SIG-M5 treated with dmso at 0.1 percent for 504 hours (cell line): Measurements from ENCODE around the gene MSANTD3.
"Not testable (repeated sequence)": the region's sequence is repeated elsewhere in the genome, so short reads cannot be mapped to it uniquely, and the experiment has no call there.

Source experiments
- DNase-seq: peaks from one replicate; lab custom pipeline; 2025; ENCODE audit not compliant: unreplicated experiment; lab: John Stamatoyannopoulos, UW

Gene MSANTD3

DNA sequence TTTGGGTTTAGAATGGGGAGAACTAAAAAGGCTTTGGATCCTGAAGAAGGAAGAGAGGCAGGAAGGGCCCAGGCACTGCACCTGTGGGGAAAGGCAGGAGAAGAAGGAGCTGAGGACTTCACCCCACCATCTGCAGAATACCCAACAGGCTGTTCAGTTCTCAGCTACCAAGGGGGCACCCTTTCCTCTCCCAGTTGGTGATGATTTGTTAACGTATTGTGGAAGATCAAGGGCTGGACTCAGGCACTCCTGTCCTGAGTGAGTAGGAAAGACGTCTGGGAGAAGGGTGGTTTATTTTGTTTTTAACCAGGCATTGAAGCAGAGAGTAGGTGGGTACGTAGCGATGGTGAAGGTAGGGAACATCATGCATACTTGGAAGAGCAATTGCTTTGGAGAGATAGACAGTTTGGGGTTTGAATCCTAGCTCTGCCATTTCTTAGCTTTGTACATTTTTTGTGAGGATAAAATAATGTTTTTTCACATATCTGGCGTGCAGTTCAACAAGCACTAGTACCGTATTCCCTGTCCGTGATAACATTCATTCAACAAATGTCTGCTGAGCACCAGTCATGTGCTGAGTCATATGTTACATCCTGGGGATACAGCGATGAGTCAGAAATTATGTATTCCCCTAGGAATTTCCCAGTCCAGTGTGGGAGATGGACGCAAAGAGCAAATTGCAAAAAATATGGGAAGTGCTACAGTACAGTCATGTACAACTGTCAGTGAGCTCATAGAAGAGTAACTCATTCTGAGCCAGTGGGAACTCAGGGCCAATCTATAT is 2.1 kb downstream of the MSANTD3 start:
- DNase-seq: no peak

DNA sequence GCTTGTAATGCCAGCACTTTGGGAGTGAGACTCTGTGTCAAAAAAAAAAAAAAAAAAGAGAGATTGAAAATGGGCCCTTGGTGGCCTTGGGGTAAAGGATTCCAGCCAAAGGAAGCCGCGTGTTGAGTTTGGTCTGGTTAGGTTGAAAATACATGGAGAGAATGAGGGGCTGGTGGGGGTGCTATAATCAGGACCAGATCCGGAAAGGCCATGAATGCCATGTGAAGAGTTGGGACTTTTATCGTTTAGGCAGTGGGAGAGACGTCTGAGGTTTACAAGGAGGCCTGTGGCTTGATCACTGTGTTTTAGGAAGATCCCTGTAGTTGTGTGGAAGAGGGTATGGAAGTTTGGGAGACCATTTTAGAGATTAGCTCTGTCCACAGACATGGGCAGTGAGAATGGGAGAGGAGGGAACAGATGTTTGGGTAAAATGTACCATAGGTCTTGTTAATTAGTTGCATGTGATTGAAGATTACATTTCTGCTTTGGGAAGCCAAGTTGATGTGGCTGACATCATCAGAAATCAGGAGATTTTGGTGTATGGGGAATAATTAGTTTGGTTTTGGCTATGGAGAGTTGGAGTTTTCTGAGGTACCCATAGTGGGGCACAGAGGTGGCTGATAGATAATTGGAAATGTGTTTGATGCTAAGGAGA is 3.5 kb downstream of the MSANTD3 start:
- no peak for DNase-seq

DNA sequence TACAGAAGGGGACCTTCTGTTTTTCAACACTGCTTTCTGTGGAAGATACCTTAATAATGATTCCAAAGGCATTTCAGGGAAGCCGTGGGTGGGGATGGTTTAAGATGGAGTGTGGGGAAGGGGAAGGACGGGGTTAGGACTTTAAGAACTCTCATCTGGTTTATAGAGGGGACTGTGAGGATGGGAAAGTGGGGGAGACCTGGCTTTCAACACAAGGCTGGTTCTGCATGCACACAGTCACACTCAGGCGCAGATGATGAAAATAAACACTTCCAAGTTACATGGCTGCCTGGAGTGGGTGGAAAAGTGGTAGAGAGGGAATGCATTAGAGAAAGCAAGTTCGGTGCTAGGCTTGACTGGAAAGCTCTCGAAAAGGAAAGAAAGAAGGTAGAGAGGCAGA is 4.9 kb downstream of the MSANTD3 start:
- no peak for DNase-seq

DNA sequence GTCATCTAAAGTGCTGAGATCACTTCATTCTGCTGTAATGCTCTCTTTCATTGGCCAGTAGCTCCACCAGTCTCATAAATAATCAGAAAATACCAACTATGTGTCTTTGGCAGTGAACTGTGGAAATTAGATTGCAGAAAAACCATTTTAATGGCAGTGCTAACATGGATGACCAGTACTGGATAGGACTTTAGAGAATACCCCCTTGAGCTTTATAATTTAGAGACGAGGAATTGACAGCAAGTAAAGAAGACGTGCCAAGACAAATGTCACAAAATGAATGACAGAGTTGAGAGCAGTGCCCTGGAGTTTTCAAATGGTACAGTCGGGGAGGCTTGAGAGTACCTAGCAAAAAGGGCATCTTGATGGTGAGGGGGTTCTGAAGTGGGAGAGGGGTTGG is 5.8 kb downstream of the MSANTD3 start:
- DNase-seq: no peak

DNA sequence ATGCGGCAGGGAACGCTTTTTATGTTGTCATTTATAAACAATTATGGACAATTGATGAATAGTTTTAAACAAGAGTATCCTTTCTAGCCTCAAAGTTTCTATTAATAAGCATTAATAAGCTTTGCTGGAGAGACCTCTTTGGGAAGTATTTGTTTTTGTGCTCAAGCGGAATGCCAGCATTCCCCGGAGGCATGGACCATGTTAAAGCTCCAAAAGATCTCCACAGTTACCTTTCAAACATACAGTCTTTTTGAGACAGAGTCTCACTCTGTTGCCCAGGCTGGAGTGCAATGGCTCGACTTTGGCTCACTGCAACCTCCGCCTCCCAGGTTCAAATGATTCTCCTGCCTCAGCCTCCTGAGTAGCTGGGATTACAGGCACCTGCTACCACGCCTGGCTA is 9.6 kb downstream of the MSANTD3 start:
- DNase-seq: no peak

DNA sequence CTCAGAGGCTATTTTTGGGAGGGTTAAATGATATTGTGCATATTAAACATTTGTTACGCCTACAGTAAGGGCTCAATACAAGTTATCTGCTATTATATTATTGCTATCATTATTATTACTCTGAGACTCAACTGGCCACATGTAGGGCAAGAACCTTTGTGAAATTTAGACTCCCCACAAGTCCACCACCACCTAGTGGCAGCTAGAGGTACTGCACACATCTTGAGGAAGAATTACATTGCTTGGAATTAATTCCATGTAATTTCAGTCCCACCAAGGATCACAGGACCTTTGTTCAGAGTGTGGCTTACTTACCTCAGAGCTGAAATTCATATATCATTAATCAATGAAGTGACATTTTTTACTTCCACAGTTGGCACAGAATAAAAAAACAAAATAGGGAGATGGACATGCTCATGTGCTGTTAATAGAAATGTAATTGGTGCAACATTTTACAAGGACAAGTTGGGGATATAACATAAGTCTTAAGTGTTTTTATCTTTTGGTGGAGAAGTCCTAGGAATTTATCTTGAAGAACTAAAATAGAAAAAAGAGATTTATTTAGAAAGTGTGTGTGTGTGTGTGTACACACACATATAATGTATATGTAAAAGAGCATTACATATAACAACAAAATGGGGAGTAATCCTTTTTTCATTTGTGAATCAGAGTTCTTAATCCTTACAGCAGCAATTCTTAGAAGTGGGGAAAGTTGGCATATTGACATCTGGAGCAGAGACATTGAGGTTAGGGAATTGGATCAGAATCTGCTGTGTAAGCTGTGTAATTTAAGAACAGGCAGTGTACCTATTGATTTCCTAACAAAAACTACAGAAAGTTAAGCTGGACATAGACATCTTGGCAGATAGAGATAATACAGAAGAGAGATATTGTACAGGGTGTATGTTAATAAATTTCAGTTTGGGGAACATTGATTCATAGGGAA is 11.2 kb downstream of the MSANTD3 start:
- DNase-seq: peak; percentile 64

DNA sequence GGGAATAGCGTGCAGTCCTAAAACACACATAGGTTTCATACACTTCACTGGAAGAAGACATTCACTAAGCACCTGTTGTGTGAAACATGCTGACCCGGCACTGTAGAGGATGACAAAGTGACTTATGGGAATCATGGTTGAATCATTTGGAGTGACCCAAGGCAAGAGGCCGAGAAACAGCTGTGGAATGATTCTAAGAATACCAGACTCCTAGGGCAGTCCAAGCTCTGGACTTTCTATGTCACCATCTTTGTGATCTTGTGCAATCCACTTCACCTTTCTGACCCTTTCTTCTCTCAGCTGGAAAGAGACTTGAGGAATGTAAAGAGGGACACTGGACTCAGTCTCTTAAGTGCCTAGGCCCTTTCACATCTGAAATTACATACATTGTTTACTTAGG is 13.1 kb downstream of the MSANTD3 start:
- no peak for DNase-seq

DNA sequence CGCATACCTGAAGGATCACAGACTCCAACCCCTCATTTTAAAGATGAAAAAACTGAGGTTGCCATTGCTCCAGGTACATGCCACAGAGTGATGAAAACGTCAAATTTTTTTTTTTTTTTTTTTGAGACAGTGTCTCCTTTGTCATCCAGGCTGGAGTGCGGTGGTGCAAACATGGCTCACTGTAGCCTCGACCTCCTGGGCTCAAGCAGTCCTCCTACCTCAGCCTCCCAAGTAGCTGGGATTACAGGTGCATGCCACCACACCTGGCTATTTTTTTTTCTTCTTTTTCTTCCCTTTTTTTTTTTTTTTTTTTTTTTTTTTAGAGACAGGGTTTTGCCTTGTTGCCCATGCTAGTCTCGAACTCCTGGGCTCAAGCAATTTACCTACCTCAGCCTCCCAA is 13.5 kb downstream of the MSANTD3 start:
- DNase-seq: not testable (repeated sequence)

DNA sequence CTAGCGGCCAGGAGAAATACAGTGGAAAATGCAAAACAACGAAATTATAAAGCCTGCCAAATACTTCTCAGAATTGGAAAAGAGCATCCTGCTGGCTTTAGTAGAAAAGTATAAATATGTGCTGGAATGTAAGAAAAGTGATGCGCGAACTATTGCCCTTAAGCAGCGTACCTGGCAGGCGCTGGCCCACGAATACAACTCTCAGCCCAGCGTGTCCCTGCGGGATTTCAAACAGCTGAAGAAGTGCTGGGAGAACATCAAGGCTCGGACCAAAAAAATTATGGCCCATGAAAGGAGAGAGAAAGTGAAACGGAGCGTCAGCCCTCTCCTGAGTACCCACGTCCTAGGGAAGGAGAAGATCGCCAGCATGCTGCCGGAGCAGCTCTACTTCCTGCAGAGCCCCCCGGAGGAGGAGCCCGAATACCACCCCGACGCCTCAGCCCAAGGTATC is 15.0 kb downstream of the MSANTD3 start:
- DNase-seq: no peak

DNA sequence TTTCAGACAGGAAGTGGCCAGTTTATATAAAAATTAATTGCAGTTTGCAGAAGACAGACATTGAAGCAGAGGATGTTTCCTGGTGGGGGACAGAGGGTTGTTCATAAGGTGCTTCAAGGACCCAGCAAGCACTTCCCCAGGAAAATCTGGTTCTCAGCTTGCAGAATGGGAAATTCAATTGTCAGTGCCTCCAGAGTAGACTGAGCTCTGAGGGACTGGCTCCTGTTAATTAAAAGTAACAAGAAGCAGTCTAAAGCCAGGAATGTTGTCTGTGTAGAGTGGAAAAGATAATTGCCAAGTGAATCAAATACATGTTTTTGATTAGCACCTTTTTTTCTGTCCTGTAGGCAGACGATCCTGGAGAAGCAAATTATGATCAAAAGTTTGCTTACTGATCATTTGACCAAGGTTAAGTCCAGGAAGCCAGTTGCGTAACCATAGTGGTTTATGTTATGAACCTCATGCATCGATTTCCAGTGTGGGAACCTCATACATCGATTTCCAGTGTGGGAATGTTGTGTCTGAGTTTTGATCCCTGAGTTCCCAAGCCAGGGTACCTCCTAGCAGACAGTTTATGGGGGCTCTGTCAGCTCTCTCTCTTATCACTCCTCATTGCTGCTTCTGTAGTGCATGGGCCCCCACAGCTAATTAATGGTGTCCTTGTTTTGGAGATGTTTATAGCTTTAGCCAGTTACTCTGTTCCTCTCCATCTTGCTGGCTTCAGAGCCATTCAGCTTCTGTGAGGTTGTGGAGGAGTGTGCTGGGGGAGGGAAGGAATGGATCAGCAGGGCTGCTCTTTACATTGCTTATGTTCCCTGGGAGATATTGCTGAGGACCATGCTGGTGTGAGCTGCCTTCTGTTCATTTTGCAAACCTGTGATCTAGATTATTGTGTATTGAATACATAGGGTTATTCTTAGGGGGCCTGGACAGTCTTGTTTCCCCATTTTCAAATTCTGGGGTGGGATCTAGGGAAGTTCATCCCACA is 17.1 kb downstream of the MSANTD3 start:
- no peak for DNase-seq

DNA sequence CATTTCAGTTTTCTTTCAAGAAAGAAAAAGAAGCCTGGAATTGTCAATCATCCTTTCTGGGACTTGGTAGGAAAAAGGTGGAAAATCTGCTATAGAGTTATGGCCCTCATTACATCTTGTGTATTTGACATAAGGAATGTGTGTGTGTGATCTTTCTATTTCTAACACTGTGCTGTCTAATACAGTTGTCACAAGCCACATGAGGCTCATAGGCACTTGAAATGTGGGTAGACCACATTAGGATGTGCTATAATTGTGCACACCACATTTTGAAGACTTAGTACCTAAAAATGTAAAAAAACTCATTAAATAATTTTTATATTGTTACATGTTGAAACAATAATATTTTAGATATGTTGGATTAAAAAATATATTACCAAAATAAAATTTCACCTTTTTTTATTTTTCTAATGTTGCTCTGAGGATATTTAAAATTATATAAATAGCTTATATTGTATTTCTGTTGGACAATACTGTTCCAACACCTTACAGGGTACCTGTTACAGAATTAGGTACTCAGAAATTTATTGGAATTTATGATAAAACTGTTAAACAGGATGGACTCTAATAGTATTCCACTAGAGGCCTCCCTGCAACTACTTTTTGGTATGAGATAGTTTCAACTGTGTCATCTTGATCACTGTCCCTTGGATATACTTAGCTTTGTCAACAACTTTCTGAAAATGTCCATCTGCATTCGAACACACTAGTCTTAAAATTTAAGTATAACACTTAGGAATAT is 18.4 kb downstream of the MSANTD3 start:
- DNase-seq: no peak

DNA sequence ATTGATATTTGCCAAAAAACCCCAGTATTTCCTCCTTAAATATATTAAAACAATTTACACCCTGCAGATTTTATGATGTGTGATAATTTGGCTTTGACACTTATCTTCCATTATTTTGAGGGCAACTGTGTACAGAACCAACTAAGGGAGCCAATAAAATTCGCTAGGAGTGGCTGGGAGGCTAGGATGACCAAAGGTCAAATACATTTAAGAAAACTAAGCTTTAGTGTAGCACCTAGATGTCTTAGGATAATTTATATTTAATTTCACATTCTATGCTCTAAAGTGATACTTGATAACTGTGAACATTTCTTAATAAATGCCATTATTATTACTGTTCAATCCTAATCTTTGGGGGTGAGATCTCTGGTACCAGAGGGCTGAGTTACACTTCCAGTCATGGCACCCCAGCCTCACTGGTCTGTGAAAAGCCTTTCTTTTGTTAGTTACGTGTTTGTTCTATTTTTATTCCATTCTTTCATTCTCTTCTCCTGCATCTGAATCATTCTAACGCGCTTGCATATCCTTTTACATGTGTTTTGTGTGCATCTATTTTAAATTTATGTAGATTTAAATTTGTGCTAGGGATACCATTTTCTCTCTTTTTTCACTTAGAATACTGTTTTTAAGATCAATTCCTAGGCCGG is 19.1 kb downstream of the MSANTD3 start:
- no peak for DNase-seq

DNA sequence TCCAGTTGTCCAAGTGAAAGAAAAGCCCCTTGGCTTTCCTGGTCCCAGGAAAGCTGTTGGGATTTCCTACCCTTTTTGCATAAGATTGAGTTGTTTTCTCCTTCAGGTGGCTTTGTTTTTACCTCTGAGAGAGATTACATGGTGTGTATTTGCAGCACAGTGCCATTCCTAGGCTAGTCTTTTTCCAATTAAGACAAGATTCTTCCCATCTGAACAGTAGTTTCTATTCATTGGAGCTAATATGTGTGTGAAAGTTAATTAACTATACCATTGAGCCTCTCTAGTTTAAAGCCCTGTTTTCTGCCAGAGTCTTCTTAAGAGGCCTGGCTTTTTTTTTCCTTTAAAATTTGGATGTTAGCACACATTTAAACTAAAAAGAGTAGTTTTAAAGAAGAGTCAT is 20.1 kb downstream of the MSANTD3 start:
- no peak for DNase-seq

DNA sequence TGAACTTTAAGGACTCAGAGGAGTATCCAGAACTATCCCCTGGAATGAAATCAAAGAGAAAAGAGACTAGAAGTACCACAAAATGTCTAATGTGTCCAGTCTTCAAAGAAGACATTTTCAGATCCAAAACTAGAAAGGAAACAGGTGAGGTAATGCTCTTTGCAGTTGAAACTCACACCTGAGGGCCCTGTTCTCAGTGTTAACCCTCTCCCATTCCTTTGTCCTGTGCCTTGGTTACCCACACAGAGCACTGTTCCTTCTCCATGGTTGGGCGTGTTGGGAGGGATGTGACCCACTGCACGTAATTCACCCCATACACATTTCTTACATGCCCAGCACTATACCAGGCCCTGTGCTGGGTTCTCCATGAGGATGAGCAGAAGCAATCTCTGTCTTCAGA is 21.3 kb downstream of the MSANTD3 start:
- no peak for DNase-seq

DNA sequence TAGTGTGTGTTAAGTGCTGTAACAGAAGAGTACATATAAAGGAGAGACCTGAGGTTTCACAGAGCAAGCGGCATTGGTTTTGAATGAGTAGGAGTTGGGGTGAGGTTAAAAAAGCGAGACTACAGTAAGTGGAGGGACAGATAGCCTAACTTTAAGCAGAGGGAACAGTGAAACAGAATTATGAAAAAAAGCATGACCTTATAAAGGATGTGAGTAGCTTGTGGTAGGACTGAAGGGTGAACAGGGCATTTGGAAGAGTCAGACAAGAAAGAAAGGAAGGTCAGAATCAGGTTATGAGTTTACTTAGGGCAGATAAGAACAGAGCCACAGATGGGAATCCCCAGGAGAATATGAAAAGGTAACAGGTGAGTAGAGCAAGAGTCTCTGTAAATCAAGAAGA is 22.5 kb downstream of the MSANTD3 start:
- DNase-seq: no peak

DNA sequence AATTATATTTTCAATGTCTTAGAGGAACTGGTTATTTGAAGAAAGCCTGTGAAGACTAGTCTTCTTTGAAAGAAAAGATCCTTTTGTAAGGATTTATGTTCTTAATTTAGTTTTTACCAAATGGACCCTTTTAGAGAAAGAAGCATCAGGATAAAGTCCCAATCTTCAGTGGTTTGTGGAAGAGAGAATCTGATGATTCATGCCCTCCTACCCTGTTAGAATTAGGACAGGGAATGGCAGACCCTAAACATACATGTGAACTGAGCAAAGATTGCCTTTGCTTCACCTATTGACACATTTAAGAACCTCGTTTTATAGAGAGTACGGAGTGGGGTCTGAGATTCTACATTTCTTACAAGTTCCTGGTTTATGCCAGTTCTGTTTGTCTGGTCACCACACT is 26.0 kb downstream of the MSANTD3 start:
- no peak for DNase-seq

DNA sequence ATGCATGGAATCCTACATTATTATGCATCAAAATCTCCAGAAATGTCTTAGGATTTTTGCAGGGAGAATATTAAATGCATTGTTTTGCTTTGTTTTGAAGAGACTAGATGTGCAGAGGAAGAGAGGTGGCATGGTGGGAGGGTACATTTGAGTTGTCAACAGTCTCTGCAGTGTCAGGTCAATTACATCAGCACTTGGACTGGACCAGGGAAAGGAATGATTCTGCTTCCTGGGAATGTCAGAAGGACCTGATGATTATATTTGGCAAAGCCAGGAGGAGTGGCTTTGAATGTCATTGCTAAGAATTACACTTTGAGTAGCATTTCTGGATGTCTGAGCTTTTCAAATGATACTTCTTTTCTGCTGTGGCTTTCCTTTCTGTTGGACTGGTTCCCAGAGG is 28.5 kb downstream of the MSANTD3 start:
- no peak for DNase-seq

DNA sequence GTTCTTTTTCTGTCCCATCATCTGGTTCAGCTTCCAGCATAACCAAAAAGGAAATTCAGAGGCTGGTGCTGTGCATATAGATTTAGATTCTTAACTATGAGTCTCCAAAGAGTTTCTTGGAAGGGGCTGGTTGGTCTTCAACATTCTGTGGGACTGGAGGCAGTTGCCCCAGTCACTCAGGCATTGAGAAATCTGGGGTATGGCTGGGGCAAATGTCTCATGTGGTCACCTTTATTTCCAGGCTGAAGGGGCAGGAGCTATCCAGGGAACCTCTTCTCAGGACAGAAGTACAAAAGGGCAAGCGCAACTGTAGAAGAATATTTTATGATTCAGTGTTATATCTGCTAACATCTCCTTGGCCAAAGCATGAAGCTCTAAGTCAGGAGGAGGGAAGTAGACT is 30.6 kb downstream of the MSANTD3 start:
- no peak for DNase-seq

DNA sequence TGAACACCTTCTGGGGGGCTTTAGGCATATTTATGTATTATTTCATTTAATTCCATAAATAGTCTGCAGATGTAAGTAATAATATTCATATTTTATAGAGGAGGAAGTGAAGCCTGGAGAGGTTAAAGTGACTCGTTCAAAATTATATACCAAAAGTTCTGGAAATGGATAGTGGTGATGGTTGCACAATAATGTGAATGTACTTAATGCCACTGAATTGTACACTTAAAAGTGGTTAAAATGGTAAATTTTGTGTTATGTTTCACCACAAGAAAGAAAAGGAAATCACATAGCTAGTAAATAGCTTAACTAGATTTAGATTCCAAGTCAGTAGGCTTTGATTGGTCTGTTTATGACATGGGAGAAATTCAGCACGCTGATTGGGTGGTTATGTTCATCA is 33.0 kb downstream of the MSANTD3 start:
- DNase-seq: no peak
